HL-60 (cell line): Measurements from ENCODE around the gene IL9R.

Source experiments
- CTCF ChIP-seq: IDR thresholded peaks from one replicate; pipeline ENCODE4 v1.5.1; 2011; ENCODE audit warnings: low read length, control low read depth, inconsistent platforms; ENCODE audit not compliant: insufficient read depth
- GABPA ChIP-seq: IDR thresholded peaks from 2 replicates; pipeline ENCODE4 v1.6.1; 2012; ENCODE audit warnings: low read depth
- POLR2AphosphoS5 ChIP-seq: IDR thresholded peaks from 2 replicates; pipeline ENCODE4 v1.6.1; 2012; ENCODE audit warnings: low read depth
- REST ChIP-seq: IDR thresholded peaks from 2 replicates; pipeline ENCODE4 v1.6.1; 2012; ENCODE audit warnings: low read depth; ENCODE audit not compliant: insufficient replicate concordance
- SPI1 ChIP-seq: IDR thresholded peaks from 2 replicates; pipeline ENCODE4 v1.6.1; 2012; ENCODE audit warnings: low read depth, mild to moderate bottlenecking, borderline replicate concordance

GRCh38 chrX:155966876-155967275, 30.6 kb upstream of the IL9R start:
- TF ChIP-seq REST (no peak), CTCF (peak; percentile 35), GABPA (no peak), POLR2AphosphoS5 (no peak), SPI1 (no peak)
